K562 (cell line): Measurements from ENCODE around the gene INPP5D.

Source experiments
- HEY1 ChIP-seq: fragments of 250-450 bp; sonication (Bioruptor Pico); IDR thresholded peaks from 2 replicates; pipeline ENCODE4 v1.5.0; 2020; ENCODE audit warnings: mild to moderate bottlenecking, moderate library complexity, borderline replicate concordance
- MXI1 ChIP-seq: IDR thresholded peaks from 2 replicates; pipeline ENCODE4 v1.6.1; 2011; ENCODE audit warnings: low read depth, mild to moderate bottlenecking, improper control_type of control experiment, low read length
- RAD51 ChIP-seq: fragments of 450-650 bp; IDR thresholded peaks from 2 replicates; pipeline ENCODE4 v1.7.1; 2016; ENCODE audit warnings: low read depth, mild to moderate bottlenecking, borderline replicate concordance

DNA sequence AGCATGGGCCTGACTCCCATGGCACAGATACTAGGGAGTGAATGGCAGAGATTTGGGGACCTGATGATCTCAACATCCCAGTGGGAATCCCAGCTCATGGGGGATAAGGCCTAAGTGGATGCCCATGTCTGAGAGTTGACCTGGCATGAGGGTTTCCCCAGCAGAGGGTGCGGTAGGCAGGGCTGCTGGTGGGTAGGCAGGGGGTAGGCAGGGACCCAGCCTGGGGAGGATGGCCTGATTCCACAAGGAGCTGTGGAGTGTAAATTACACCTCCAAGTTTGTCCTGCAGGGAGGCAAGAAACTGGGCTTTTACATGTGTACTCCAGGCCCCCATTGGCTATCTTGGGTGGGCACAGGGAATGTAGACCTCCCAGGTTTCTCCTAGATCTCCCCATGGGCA, 46.9 kb downstream of the INPP5D start:
- no peak for TF ChIP-seq RAD51
- no peak for TF ChIP-seq HEY1 (CRISPR knock-in tag)
- TF ChIP-seq MXI1, result no peak
